Cardiac fibroblast (primary cell): Measurements from ENCODE around the gene TLK1.
"Not testable (repeated sequence)": the region's sequence is repeated elsewhere in the genome, so short reads cannot be mapped to it uniquely, and the experiment has no call there.

Experiments used
- DNase-seq, 2 donors: peaks; one replicate each; pipeline versions ENCODE4 v3.0.0 to v3.0.0-alpha.2; 2010; ENCODE audit warnings: low read depth in 2 of 2
- H3K4me3 ChIP-seq, 2 donors: replicated peaks in 1 of 2; 1 replicate in 1 of 2; 2 replicates in 1 of 2; pipeline ENCODE4 v1.5.1; 2011; ENCODE audit warnings: low read depth in 2 of 2, low read length in 2 of 2, mild to moderate bottlenecking in 2 of 2, moderate library complexity in 1 of 2
- TF ChIP-seq, protein P1 (sequence below): IDR thresholded peaks from one replicate; pipeline ENCODE4 v1.5.1; 2011; ENCODE audit warnings: low read depth, mild to moderate bottlenecking, low read length, inconsistent platforms

The TLK1 gene

GRCh38 chr2:171100370-171100769, 60.3 kb downstream of the TLK1 start:
- H3K4me3 ChIP-seq = no peak overlapping the region
- no peak for DNase-seq
- TF ChIP-seq, protein P1, sequence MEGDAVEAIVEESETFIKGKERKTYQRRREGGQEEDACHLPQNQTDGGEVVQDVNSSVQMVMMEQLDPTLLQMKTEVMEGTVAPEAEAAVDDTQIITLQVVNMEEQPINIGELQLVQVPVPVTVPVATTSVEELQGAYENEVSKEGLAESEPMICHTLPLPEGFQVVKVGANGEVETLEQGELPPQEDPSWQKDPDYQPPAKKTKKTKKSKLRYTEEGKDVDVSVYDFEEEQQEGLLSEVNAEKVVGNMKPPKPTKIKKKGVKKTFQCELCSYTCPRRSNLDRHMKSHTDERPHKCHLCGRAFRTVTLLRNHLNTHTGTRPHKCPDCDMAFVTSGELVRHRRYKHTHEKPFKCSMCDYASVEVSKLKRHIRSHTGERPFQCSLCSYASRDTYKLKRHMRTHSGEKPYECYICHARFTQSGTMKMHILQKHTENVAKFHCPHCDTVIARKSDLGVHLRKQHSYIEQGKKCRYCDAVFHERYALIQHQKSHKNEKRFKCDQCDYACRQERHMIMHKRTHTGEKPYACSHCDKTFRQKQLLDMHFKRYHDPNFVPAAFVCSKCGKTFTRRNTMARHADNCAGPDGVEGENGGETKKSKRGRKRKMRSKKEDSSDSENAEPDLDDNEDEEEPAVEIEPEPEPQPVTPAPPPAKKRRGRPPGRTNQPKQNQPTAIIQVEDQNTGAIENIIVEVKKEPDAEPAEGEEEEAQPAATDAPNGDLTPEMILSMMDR = no peak

- TF ChIP-seq, protein P1 = no peak
- DNase-seq = no peak
- no peak overlapping the region for H3K4me3 ChIP-seq
Observed at GRCh38 chr2:171098607-171099006, 62.1 kb downstream of the TLK1 start.

- H3K4me3 ChIP-seq = no peak overlapping the region
- TF ChIP-seq, protein P1 = no peak
- no peak for DNase-seq
Observed at GRCh38 chr2:171095014-171095582, 65.6 kb downstream of the TLK1 start.

DNA sequence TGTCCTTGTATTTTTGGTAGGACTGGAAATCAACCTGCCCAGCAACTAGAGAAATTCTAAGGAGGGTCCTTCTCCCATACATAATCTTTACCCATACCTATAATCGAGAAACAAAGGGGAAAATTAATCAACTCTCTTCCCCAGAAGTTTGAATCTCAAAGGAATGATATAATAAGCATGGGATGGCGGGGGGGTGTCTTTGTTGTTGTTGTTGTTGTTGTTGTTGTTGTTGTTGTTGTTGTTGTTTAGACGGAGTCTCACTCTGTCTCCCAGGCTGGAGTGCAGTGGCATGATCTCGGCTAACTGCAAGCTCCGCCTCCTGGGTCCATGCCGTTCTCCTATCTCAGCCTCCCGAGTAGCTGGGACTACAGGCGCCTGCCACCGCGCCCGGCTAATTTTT, 69.2 kb downstream of the TLK1 start:
- not testable (repeated sequence) for DNase-seq

GRCh38 chr2:171089489-171089888, 71.2 kb downstream of the TLK1 start:
- H3K4me3 ChIP-seq = no peak overlapping the region
- DNase-seq = no peak
- TF ChIP-seq, protein P1 = no peak

More for the DNA sequence above, 69.2 kb downstream of the TLK1 start:
- not testable (repeated sequence) for H3K4me3 ChIP-seq

DNA sequence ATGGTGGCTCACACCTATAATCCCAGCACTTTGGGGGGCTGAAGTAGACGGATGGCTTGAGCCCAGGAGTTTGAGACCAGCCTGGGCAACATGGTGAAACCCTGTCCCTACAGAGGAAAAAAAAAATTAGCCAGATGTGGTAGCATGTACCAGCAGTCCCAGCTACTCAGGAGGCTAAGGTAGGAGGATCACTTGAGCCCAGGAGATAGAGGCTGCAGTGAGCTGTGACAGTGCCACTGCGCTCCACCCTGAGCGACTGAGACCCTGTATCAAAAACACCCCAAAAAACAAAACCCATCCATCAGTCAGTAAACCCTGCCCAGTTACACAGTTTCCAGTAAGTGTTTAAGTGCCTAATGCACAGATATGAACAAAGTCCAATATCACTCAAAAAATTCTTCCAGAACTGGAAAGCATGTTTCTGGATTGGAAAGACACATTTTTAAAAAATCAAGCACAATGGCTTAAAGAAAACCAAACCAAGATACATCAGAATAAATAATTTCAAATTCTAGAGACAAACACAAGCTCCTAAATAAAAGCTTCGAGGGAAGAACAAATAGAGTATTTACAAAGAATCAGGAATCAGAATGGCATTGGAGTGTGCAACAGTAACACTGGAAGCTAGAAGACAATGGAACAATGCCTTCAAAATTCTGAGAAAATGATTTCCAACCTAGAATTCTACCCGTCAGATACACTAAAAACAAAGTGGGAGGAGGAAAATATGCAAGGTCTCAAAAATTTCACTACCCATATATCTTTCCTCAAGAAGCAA, 72.4 kb downstream of the TLK1 start:
- no peak overlapping the region for H3K4me3 ChIP-seq
- no peak for DNase-seq
- TF ChIP-seq, protein P1 = no peak

GRCh38 chr2:171087547-171087946, 73.1 kb downstream of the TLK1 start:
- no peak overlapping the region for H3K4me3 ChIP-seq
- DNase-seq = no peak
- TF ChIP-seq, protein P1 = no peak
